HG03060 (cell line): Measurements from ENCODE around the gene DEFB112.

Source experiments
- ATAC-seq: cut with Tn5 transposase; IDR thresholded peaks from one replicate; pipeline ENCODE4 v1.9.1; 2021; ENCODE audit warnings: low read depth, moderate number of reproducible peaks; ENCODE audit not compliant: unreplicated experiment

DEFB112 gene

DNA sequence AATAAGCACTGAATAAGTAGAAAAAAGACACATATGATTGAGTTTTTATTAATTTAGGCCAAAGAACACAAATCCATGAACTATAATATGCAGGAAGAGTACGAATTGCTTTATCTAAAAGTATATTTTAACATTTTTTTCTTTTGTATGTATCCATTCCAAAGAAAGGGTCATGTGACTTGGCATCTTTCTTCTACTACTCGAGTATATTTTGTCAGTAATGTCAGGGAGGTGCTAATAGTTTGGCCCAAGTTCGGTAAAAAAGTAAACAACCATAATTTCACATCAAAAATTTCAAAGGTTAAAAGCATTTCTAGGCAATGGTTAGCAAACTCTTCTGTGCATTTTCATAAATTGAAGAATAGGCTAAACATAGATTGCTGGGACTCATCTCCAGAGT, 46.6 kb downstream of the DEFB112 start:
- ATAC-seq = no peak

DNA sequence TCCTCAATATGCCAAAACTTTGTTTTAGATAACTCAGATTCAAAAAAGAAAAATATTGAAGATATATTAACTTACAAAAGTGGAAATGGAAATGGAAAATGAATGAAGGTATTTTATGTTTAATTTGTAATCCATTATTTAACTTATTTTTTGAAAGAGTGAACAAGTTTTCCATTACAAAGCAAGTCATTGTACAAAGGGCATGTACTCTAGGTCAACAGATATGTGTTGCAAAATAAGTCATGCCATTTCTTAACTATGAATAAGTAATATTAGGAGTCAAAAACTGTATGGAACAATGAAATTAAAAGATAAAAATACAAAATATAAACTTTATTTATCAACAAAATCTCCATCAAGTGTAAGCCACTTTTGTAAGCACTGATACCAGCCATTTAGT, 54.5 kb downstream of the DEFB112 start:
- ATAC-seq = no peak
